ENCODE measurements around the gene PLEKHG4B.

The PLEKHG4B gene

GRCh38 chr5:141211-141610 is 49.2 kb downstream of the PLEKHG4B start:
- no peak for DNase-seq (ENCODE audit: low read depth)
- no peak for TF ChIP-seq CTCF (IDR thresholded peaks at IDR 0.05; ENCODE audit: low read depth, low read length, missing control alignments)
- H3K4me3 ChIP-seq (ENCODE audit: low read depth, low read length): no peak overlapping the region

- no peak overlapping the region for H3K4me3 ChIP-seq (ENCODE audit: low read depth, low read length)
- TF ChIP-seq CTCF (IDR thresholded peaks at IDR 0.05; ENCODE audit: low read depth, low read length, missing control alignments): no peak
- no peak for DNase-seq (ENCODE audit: low read depth)
Observed at GRCh38 chr5:141761-142160, 49.8 kb downstream of the PLEKHG4B start.

- no peak for TF ChIP-seq CTCF (IDR thresholded peaks at IDR 0.05; ENCODE audit: low read depth, low read length, missing control alignments)
- no peak for DNase-seq (ENCODE audit: low read depth)
Observed at GRCh38 chr5:142246-142810, 50.4 kb downstream of the PLEKHG4B start.

GRCh38 chr5:143041-143440 is 51.1 kb downstream of the PLEKHG4B start:
- no peak for DNase-seq (ENCODE audit: low read depth)
- H3K4me3 ChIP-seq (ENCODE audit: low read depth, low read length): no peak overlapping the region
- no peak for TF ChIP-seq CTCF (IDR thresholded peaks at IDR 0.05; ENCODE audit: low read depth, low read length, missing control alignments)

More at GRCh38 chr5:142246-142810, 50.4 kb downstream of the PLEKHG4B start:
- H3K4me3 ChIP-seq (ENCODE audit: low read depth, low read length): no peak overlapping the region

GRCh38 chr5:144941-145340 is 53.0 kb downstream of the PLEKHG4B start:
- H3K4me3 ChIP-seq (ENCODE audit: low read depth, low read length): no peak overlapping the region
- DNase-seq (ENCODE audit: low read depth): no peak
- TF ChIP-seq CTCF (IDR thresholded peaks at IDR 0.05; ENCODE audit: low read depth, low read length, missing control alignments): no peak

GRCh38 chr5:145585-146323 is 53.8 kb downstream of the PLEKHG4B start:
- H3K4me3 ChIP-seq (ENCODE audit: low read depth, low read length): no peak overlapping the region
- TF ChIP-seq CTCF (IDR thresholded peaks at IDR 0.05; ENCODE audit: low read depth, low read length, missing control alignments): no peak
- DNase-seq (ENCODE audit: low read depth): no peak

- DNase-seq (ENCODE audit: low read depth): no peak
- TF ChIP-seq CTCF (IDR thresholded peaks at IDR 0.05; ENCODE audit: low read depth, low read length, missing control alignments): no peak
- H3K4me3 ChIP-seq (ENCODE audit: low read depth, low read length): no peak overlapping the region
Observed at GRCh38 chr5:147751-148150, 55.8 kb downstream of the PLEKHG4B start.
